GM18508 (cell line): Measurements from ENCODE around the gene RUNX2.

Experiments used
- ATAC-seq: cut with Tn5 transposase; IDR thresholded peaks from one replicate; pipeline ENCODE4 v1.9.1; 2021; ENCODE audit warnings: moderate number of reproducible peaks; ENCODE audit not compliant: insufficient read depth, unreplicated experiment

Gene RUNX2

GRCh38 chr6:45350186-45350710 is 22.1 kb downstream of the RUNX2 start:
- no peak for ATAC-seq

GRCh38 chr6:45351076-45351475 is 22.9 kb downstream of the RUNX2 start:
- ATAC-seq, result no peak

- no peak for ATAC-seq
These were observed 23.5 kb downstream of the RUNX2 start for GRCh38 chr6:45351667-45352066.

DNA sequence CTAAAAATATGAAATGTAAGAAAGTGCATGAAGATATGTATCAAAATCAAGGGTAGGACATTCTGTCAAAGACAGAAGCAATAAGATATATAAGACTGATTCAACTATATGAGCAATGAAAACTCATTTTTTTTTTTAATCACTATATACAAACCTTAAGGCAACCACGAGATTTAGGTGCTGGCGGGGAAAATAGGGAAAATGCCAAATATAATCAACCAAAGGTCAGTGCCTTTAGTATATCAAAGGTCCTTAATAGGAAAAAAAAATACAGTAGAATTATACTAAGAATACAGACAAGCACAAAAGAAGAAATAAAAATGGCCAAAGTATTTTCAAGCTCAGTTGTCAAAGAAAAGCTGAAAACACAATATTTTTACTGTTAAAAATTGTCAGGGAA is 25.5 kb downstream of the RUNX2 start:
- ATAC-seq, result no peak

DNA sequence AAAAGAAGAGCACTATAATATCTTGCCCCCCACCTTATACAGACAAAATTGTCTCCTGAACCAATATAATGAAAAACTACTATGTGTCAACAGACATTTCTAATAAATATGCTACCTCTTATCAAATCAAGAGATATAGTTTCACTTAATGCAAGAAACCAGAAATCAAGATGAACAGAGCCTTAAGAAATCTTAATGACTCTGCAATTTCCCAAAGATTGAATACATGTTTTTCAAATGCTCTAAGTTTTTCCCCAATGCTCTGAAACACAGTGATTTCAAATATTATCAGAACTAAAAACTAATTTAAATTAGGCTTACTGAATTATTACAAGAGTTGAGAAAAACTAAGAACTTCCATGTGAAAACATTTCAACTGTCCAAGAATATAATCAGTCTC is 36.3 kb downstream of the RUNX2 start:
- no peak for ATAC-seq

DNA sequence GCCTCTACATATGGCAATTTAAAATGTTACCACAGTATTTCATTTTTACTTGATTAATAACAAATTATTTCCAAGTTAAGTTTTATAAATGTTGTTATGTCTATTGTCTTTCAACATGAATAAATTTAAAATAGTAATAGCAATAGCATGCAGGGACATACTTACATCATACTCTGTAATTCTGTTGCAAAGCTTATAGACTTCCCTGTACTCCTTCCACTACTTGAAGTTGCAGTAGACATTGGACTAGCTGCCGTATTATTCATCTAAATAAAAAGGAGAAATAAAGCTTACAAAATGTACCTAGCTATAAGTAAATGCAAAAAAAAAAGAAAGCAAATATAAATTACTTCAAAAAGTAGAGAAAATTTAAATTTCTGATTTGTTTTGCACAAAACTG is 36.9 kb downstream of the RUNX2 start:
- ATAC-seq, result no peak

GRCh38 chr6:45366534-45366933 is 38.4 kb downstream of the RUNX2 start:
- no peak for ATAC-seq

DNA sequence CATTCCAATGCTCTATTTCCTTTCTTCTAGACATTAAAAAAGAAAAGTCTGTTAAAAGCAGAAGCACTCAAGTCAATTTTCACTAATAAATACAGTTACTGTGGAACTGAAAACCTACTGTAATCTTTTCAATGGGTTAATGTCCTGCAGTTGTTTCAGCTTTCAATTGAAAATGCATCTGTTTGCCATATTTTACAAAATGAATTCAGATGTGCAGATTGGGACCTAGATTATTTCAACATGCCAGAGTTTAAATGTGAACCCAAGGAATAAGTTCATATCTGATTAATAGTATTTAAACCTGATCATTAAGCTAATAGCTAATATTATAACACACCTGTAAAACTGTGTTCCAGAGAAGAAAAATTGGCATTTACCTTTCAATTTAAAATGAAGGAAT is 39.9 kb downstream of the RUNX2 start:
- no peak for ATAC-seq

DNA sequence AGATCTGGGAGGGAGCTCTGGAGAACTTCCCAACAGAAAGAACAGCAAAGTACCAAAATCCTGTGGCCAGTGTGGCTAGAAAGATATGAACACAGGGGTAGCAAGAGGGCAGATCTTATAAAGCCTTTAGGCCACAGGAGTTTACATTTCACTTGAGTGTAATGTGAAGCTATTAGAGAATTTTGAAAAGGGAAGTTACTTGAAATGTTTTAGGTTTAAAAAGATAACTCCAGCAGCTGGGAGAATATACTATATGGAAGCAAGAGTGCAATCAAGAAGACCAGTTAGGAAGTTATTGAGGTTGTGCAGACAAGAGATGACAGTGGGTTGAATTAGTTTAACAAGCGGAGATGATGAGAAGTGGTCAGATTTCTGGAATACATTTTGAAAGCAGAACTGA is 41.7 kb downstream of the RUNX2 start:
- no peak for ATAC-seq

DNA sequence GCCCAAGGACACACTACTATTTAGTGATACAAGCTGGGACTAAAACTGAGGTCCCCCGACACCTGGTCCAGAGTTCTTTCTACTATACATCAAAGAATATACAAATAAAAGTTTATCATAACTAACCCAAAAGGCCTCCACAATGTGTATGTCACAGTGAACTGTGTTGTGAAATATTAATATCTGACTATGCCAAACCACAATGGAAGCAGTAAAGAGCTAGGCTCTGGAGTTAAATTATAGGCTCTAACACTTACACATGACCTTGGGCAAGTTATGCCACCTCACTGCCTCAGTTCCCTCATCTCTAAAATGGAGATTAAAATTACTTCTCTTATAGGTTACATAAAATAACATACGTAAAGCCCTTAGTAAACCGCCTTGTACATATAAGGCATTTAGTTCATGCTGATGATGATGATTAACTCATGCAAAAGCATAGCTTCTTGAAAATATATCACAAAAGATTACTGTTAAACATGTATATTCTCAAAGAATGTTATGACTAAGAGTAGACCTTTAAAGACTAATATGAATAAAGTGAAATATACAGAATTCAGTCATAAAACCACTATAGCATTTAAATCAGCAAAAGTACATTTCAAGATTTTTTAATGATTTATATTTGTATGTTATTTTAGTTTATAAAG is 43.9 kb downstream of the RUNX2 start:
- no peak for ATAC-seq

GRCh38 chr6:45375449-45375848 is 47.3 kb downstream of the RUNX2 start:
- ATAC-seq, result no peak

- ATAC-seq, result no peak
These were observed 48.3 kb downstream of the RUNX2 start for GRCh38 chr6:45376310-45377042.

GRCh38 chr6:45377043-45377553 is 49.0 kb downstream of the RUNX2 start:
- ATAC-seq, result peak; percentile 3

- ATAC-seq, result peak; percentile 59
These were observed 49.6 kb downstream of the RUNX2 start, which contains the start of gene SUPT3H for GRCh38 chr6:45377554-45378333. SUPT3H (minus strand) TSS chr6:45377934.

DNA sequence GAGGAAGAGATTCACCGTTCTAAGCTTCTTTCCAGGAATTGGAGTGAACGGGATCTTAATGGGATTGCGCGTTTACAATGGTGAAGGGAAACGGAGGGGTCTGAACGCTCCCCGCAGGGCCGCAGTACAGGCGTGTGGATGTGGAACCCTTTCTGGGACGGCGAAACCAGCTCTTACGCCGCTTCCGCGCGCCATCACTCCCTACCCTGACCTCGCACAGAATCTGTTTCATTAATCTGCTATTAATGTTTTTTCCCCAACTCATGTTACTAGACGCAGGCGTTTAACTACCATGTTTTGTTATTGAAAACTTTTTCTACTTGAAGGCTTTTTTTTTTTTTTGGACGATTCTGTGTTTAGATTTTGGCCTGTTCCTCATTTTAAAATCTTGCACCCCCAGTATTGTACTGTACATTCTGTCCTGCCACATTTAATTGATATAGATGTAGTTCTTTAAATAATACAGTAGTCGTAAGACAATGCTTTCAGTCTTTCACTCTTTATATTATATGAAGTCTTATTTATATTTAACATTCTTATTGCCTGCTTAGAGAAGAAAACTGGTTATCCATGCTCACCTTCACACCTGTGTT is 50.3 kb downstream of the RUNX2 start:
- peak; percentile 16 for ATAC-seq

DNA sequence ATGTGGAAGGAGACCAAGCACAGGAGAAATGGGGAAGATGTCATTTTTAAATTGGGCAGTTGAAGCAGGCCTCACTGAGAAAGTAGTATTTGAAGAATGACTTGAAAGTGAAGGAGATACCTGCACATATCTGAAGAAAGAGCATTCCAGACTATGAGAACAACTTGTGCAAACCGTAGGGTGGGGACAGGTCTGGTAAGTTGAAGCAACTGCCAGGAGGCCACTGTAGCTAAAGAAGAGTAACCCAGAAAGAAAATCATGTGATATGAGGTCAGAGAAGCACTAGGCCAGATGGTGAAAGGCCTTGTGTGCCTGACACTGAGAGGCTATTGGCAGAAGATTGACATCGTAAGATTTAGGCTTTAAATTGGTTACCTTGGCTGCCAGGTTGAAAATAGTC is 54.3 kb downstream of the RUNX2 start:
- no peak for ATAC-seq

DNA sequence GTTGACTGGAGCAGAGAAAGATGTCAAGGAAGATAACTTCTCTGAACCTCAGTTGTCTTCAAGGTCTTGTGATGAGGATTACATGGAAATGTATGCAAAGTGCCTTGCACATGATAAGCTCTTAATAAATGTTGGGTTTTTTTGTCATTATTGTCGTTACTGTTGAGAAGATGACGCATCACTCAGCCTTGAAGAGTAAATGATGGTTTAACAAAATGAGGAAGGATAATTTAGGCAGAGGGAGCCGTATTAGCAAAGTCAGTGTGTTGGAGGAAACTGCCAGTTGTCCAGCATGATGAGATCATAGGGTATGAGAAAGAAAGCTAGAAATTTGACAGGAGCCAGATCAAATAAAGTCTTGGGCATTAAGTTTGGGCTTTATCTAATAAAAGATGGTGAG is 58.4 kb downstream of the RUNX2 start:
- ATAC-seq, result no peak

GRCh38 chr6:45387236-45387635 is 59.1 kb downstream of the RUNX2 start:
- no peak for ATAC-seq

GRCh38 chr6:45388328-45388727 is 60.2 kb downstream of the RUNX2 start:
- no peak for ATAC-seq

DNA sequence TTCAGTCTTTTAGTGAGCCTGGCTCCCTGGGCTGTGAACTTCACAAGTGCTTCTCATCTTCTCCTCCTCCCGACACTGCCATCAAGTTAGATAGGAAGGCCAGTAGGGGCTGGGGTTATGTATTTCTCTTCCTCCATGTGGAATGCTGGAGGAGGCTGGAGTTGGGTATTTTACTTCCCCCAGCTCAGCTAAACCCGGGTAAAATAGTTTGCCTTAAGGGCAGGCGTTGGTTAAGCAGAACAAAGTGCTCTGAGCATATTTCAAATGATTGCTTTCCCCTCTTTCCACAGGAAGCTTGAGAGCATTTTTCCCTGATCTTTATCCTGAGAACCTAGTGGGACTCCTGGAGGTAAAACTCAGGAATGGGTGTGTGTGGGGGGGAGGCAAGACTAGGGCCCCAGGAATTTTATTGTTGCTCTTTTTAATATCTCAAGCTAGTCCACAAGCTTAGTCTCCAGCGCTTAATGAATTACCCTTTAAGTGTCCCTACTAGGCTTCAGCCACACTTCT is 66.5 kb downstream of the RUNX2 start:
- no peak for ATAC-seq
